ENCODE data around the gene MT1F.

- TF ChIP-seq POLR2AphosphoS5 (IDR thresholded peaks at IDR 0.05; ENCODE audit: low read depth, low read length) (no peak), REST (IDR thresholded peaks at IDR 0.05; ENCODE audit: low read depth) (no peak)
These were observed 16.6 kb upstream of the MT1F start for GRCh38 chr16:56641166-56641565.

Measured in HCT116 (cell line).